Peyer's patch (tissue), 4 donors: Measurements from ENCODE around the gene OR4K5.

Experiments
- POLR2A ChIP-seq, 2 donors: fragments of 450-650 bp; IDR thresholded peaks; one replicate each; pipeline ENCODE4 v1.5.1; 2017; ENCODE audit warnings: antibody characterized with exemption in 2 of 2, mild to moderate bottlenecking in 2 of 2, moderate library complexity in 2 of 2
- TF ChIP-seq, protein P1 (sequence below), 6 experiments: fragments of 450-650 bp in 4 of 6; fragments of 200-600 bp in 2 of 6; sonication (generic) in 1 of 6; IDR thresholded peaks; one replicate each; pipeline ENCODE4 v1.5.1; 2017 to 2019; ENCODE audit warnings: antibody characterized with exemption in 6 of 6, mild to moderate bottlenecking in 3 of 6, moderate library complexity in 1 of 6

- TF ChIP-seq, protein P1, sequence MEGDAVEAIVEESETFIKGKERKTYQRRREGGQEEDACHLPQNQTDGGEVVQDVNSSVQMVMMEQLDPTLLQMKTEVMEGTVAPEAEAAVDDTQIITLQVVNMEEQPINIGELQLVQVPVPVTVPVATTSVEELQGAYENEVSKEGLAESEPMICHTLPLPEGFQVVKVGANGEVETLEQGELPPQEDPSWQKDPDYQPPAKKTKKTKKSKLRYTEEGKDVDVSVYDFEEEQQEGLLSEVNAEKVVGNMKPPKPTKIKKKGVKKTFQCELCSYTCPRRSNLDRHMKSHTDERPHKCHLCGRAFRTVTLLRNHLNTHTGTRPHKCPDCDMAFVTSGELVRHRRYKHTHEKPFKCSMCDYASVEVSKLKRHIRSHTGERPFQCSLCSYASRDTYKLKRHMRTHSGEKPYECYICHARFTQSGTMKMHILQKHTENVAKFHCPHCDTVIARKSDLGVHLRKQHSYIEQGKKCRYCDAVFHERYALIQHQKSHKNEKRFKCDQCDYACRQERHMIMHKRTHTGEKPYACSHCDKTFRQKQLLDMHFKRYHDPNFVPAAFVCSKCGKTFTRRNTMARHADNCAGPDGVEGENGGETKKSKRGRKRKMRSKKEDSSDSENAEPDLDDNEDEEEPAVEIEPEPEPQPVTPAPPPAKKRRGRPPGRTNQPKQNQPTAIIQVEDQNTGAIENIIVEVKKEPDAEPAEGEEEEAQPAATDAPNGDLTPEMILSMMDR (IDR thresholded peaks at IDR 0.05) = no peak
- no peak for TF ChIP-seq POLR2A (IDR thresholded peaks at IDR 0.05)
Observed at GRCh38 chr14:19949218-19949617, 28.8 kb downstream of the OR4K5 start.
